ENCODE results near the gene PAQR6. TPM values are rescaled to one million over a fixed set of nuclear protein-coding genes. Genes with fewer than 3 reads are reported as not detected.

Gene PAQR6
- total and polyA plus RNA-seq, 10 of the 15 experiments (the other 5 are each of a cell fraction or from before 2014, with no cell fraction given), result 0.42 to 4.5 (median 1.3) TPM

GRCh38 chr1:156214024-156214748 is 33.7 kb downstream of the PAQR6 start:
- WGBS (ENCODE audit: insufficient coverage, insufficient replicate concordance, low lambda C conversion rate, missing lambda C conversion rate), result 58% methylated on average over 16 of the region's 16 CpGs
- Histone ChIP-seq H3K27ac (ENCODE audit: control insufficient read depth, insufficient read depth) (peak overlapping the region; percentile 99), H2AFZ (ENCODE audit: control insufficient read depth, low read depth, low read length) (no peak overlapping the region), H3K4me1 (ENCODE audit: control insufficient read depth, insufficient read depth, low read length) (peaks cover 15% of the 10 kb centered on the region), H3K4me3 (peak overlapping the region; percentile 96; the same call in 1 of the 2 replicates), H3K9ac (ENCODE audit: control insufficient read depth, insufficient read depth, low read length) (peak overlapping the region; percentile 99; the same call in 1 of the 2 replicates), H3K4me2 (ENCODE audit: control insufficient read depth, insufficient read depth) (peak overlapping the region; percentile 90), H3K36me3 (ENCODE audit: control insufficient read depth in 2 of 2, insufficient read depth in 2 of 2, low read length in 1 of 2) (peaks cover 3 to 10% of the 10 kb centered on the region in 2 experiments; a peak in 3 of 4 replicates), H3K27me3 (replicated peaks in 1 of 2; ENCODE audit: control insufficient read depth in 2 of 2, insufficient read depth in 2 of 2, low read length in 1 of 2) (no peaks in the 10 kb centered on the region), H3K79me2 (ENCODE audit: control insufficient read depth, insufficient read depth, low read length) (peaks cover 25% of the 10 kb centered on the region), H3K9me3 (replicated peaks; ENCODE audit: control insufficient read depth, insufficient read depth, low read length) (no peaks in the 10 kb centered on the region), H4K20me1 (ENCODE audit: control insufficient read depth, insufficient read depth) (no peaks in the 10 kb centered on the region)
- POLR2A ChIA-PET, result interaction anchor here (1.9 to 8.2 kb wide), 6 partner anchors 11 to 68 kb away, joined by 12 to 139 read pairs (median 18); partner anchors contain the start of genes SEMA4A, SLC25A44 and SMG5
- RAD21 ChIA-PET (ENCODE audit: unreplicated experiment), result interaction anchor here (0.5 to 6.0 kb wide), 4 partner anchors 11 to 51 kb away, joined by 3 to 65 read pairs (median 8); partner anchors contain the start of gene SLC25A44
- no peak for ATAC-seq
- no peak for DNase-seq (ENCODE audit: low read depth, low spot score)
- in situ Hi-C loops (cut with MboI) (no loop called here), intact Hi-C loops (cut with micrococcal nuclease; ENCODE audit: unreplicated experiment) (no loop called here)
- SMC1A ChIA-PET (ENCODE audit: uncharacterized antibody, unreplicated experiment), result interaction anchor here (1.2 to 4.7 kb wide), 10 partner anchors 10 to 88 kb away, joined by 3 to 50 read pairs (median 6); partner anchors contain the start of gene SMG5
- no peak for TF ChIP-seq CHD2 (IDR thresholded peaks at IDR 0.05; ENCODE audit: borderline replicate concordance, low read depth, low read length)
- no peak for TF ChIP-seq CEBPZ (IDR thresholded peaks at IDR 0.05; ENCODE audit: low read depth, low read length)
- no peak for TF ChIP-seq CBX5 (IDR thresholded peaks at IDR 0.05; ENCODE audit: low read depth)
- CTCF ChIA-PET, result interaction anchor here (1.6 to 3.3 kb wide), 5 partner anchors 10 to 118 kb away, joined by 6 to 45 read pairs (median 21); no protein-coding TSS in a partner anchor
- BruUV-seq (replicated peaks), result no TSS peak
- no peak for FAIRE-seq

Measured in GM12878 (cell line).